H1 (cell line): ENCODE measurements around the gene TAP2.

Experiments used
- CTCF ChIP-seq, 3 experiments: IDR thresholded peaks; 1 replicate in 2 of 3; 2 replicates in 1 of 3; pipeline versions ENCODE4 v1.5.1 to v1.6.1; 2011; ENCODE audit warnings: low read length in 3 of 3, mild to moderate bottlenecking in 3 of 3, inconsistent platforms in 2 of 3, low read depth in 1 of 3, moderate library complexity in 1 of 3; ENCODE audit not compliant: insufficient read depth in 1 of 3; ENCODE audit errors: control extremely low read depth in 1 of 3
- FOSL1 ChIP-seq: IDR thresholded peaks from 2 replicates; pipeline ENCODE4 v1.6.1; 2011; ENCODE audit warnings: mild to moderate bottlenecking, low read depth, low read length, moderate library complexity; ENCODE audit not compliant: insufficient read depth
- JUND ChIP-seq: IDR thresholded peaks from 2 replicates; pipeline ENCODE4 v1.6.1; 2011; ENCODE audit warnings: mild to moderate bottlenecking, improper control_type of control experiment, low read length
- POLR2AphosphoS5 ChIP-seq: IDR thresholded peaks from 2 replicates; pipeline ENCODE4 v1.6.1; 2011; ENCODE audit warnings: low read depth, low read length
- SAP30 ChIP-seq: fragments of 300-600 bp; sonication (generic); IDR thresholded peaks from 2 replicates; pipeline ENCODE4 v1.7.1; 2012; ENCODE audit warnings: low read length, moderate library complexity, mild to moderate bottlenecking, inconsistent platforms; ENCODE audit not compliant: insufficient read depth, insufficient replicate concordance
- TAF7 ChIP-seq: optimal IDR thresholded peaks from 2 replicates; pipeline ENCODE3; 2011; ENCODE audit warnings: low read depth, mild to moderate bottlenecking, inconsistent platforms, low read length, moderate library complexity, borderline replicate concordance
- YY1 ChIP-seq: IDR thresholded peaks from 2 replicates; pipeline ENCODE4 v1.6.1; 2011; ENCODE audit warnings: low read depth, mild to moderate bottlenecking, low read length
- ZNF274 ChIP-seq: IDR thresholded peaks from 2 replicates; pipeline ENCODE4 v1.7.0; 2012; ENCODE audit warnings: low read length, borderline replicate concordance; ENCODE audit errors: extremely low read depth

GRCh38 chr6:32883789-32884188 lies 45.2 kb upstream of the TAP2 start:
- TF ChIP-seq CTCF (IDR thresholded peaks at IDR 0.05; ENCODE audit: control extremely low read depth in 1 of 3, insufficient read depth in 1 of 3, low read depth in 1 of 3, low read length in 3 of 3): no peak
- TF ChIP-seq JUND: no peak
- TF ChIP-seq YY1: no peak
- no peak for TF ChIP-seq SAP30
- no peak for TF ChIP-seq ZNF274
- TF ChIP-seq TAF7: no peak
- no peak for TF ChIP-seq FOSL1
- no peak for TF ChIP-seq POLR2AphosphoS5
